SK-N-SH (cell line): ENCODE data around the gene TMEM229A. TPM values are rescaled to one million over a fixed set of nuclear protein-coding genes. Genes with fewer than 3 reads are reported as not detected.

Experiments
- CTCF ChIA-PET: fragments of 300-600, 350-600 bp; formaldehyde crosslinking; extraction: SDS; loops from one replicate; lab custom pipeline; 2021; lab: Yijun Ruan, JAX
- POLR2A ChIA-PET: fragments of 350-600 bp; sonication (Branson Sonifier 250); formaldehyde crosslinking; extraction: SDS; loops from one replicate; lab custom pipeline; 2020; ENCODE audit warnings: antibody characterized with exemption, inconsistent platforms; lab: Yijun Ruan, JAX
- DNase-seq: peaks from one replicate; pipeline ENCODE4 v3.0.0; 2012
- H2AFZ ChIP-seq: fragments of 200-600 bp; sonication (generic); 2 replicates; pipeline ENCODE4 v1.8.1; 2016; ENCODE audit warnings: antibody characterized with exemption, mild to moderate bottlenecking, low read depth
- H3F3A ChIP-seq: fragments of 200-600 bp; sonication (generic); replicated peaks from 2 replicates; pipeline ENCODE3; 2016; ENCODE audit warnings: antibody characterized with exemption, mild to moderate bottlenecking; ENCODE audit not compliant: insufficient read depth
- H3K27ac ChIP-seq, 2 experiments: fragments of 200-500 bp in 1 of 2; fragments of 200-600 bp in 1 of 2; sonication (Bioruptor generic) in 1 of 2; sonication (generic), shearing (Covaris generic) in 1 of 2; 2 replicates each; pipeline versions ENCODE4 v1.5.1 to v1.6.1; 2014 to 2016; ENCODE audit warnings: low read depth in 2 of 2, inconsistent platforms in 1 of 2, low read length in 1 of 2, mild to moderate bottlenecking in 1 of 2, mixed read lengths in 1 of 2
- H3K27me3 ChIP-seq: fragments of 200-600 bp; sonication (generic), shearing (Covaris generic); 2 replicates; pipeline ENCODE4 v1.6.1; 2016; ENCODE audit warnings: mixed run types; ENCODE audit not compliant: insufficient read depth
- H3K36me3 ChIP-seq, 2 experiments: fragments of 200-500 bp in 1 of 2; fragments of 200-600 bp in 1 of 2; sonication (Bioruptor generic) in 1 of 2; sonication (generic) in 1 of 2; replicated peaks in 1 of 2; 2 replicates each; pipeline versions ENCODE3 to v1.5.1; 2014 to 2016; ENCODE audit warnings: low read length in 1 of 2, mild to moderate bottlenecking in 1 of 2; ENCODE audit not compliant: insufficient read depth in 2 of 2, control insufficient read depth in 1 of 2
- H3K4me1 ChIP-seq, 2 experiments: fragments of 200-500 bp in 1 of 2; fragments of 200-600 bp in 1 of 2; sonication (Bioruptor generic) in 1 of 2; sonication (generic), shearing (Covaris generic) in 1 of 2; 2 replicates each; pipeline versions ENCODE4 v1.5.1 to v1.6.1; 2014 to 2016; ENCODE audit warnings: low read depth in 1 of 2, low read length in 1 of 2, mixed run types in 1 of 2; ENCODE audit not compliant: insufficient read depth in 2 of 2, control insufficient read depth in 1 of 2
- H3K4me2 ChIP-seq: fragments of 200-600 bp; sonication (generic), shearing (Covaris generic); 2 replicates; pipeline ENCODE4 v1.6.1; 2017; ENCODE audit warnings: mixed run types
- H3K4me3 ChIP-seq, 2 experiments: fragments of 200-500 bp in 1 of 2; fragments of 200-600 bp in 1 of 2; sonication (Bioruptor generic) in 1 of 2; sonication (generic), shearing (Covaris generic) in 1 of 2; 2 replicates each; pipeline versions ENCODE4 v1.5.1 to v1.8.1; 2014 to 2016; ENCODE audit warnings: low read depth in 2 of 2, inconsistent platforms in 1 of 2, low read length in 1 of 2, mild to moderate bottlenecking in 1 of 2, mixed read lengths in 1 of 2, moderate library complexity in 1 of 2
- H3K79me2 ChIP-seq: fragments of 200-600 bp; sonication (generic); 2 replicates; pipeline ENCODE4 v1.8.1; 2017; ENCODE audit warnings: mild to moderate bottlenecking; ENCODE audit not compliant: insufficient read depth
- H3K9ac ChIP-seq: fragments of 200-600 bp; sonication (generic); 2 replicates; pipeline ENCODE4 v1.6.1; 2017; ENCODE audit warnings: mixed run types
- H3K9me2 ChIP-seq: fragments of 200-600 bp; sonication (generic); 2 replicates; pipeline ENCODE4 v1.6.1; 2017; ENCODE audit warnings: mixed run types
- H3K9me3 ChIP-seq: fragments of 200-600 bp; sonication (generic); 2 replicates; pipeline ENCODE4 v1.6.1; 2017; ENCODE audit warnings: mixed run types, mild to moderate bottlenecking, moderate library complexity
- H4K20me1 ChIP-seq: fragments of 200-600 bp; sonication (generic); 2 replicates; pipeline ENCODE4 v1.6.1; 2017; ENCODE audit warnings: mild to moderate bottlenecking, mixed run types; ENCODE audit not compliant: insufficient read depth
- EP300 ChIP-seq, 2 experiments: IDR thresholded peaks; 2 replicates each; pipeline versions ENCODE4 v1.4.0 to v1.6.1; 2012; ENCODE audit warnings: borderline replicate concordance in 1 of 2, low read depth in 1 of 2, low read length in 1 of 2
- FOXJ3 ChIP-seq: sonication (generic); formaldehyde crosslinking; IDR thresholded peaks from 2 replicates; pipeline ENCODE4 v1.5.1; 2020; ENCODE audit warnings: mild to moderate bottlenecking, missing genetic modification reagents
- FOXM1 ChIP-seq: IDR thresholded peaks from 2 replicates; pipeline ENCODE4 v1.4.0; 2012; ENCODE audit warnings: low read depth, mild to moderate bottlenecking
- GABPA ChIP-seq: IDR thresholded peaks from 2 replicates; pipeline ENCODE4 v1.4.0; 2012; ENCODE audit warnings: low read depth, mild to moderate bottlenecking
- GATA2 ChIP-seq: sonication (generic); formaldehyde crosslinking; IDR thresholded peaks from 2 replicates; pipeline ENCODE4 v1.5.0; 2020; ENCODE audit warnings: mild to moderate bottlenecking, missing genetic modification reagents
- IRF3 ChIP-seq: fragments of 150-350 bp; IDR thresholded peaks from 2 replicates; pipeline ENCODE4 v1.6.1; 2016; ENCODE audit warnings: mild to moderate bottlenecking, low read depth, low read length
- JUND ChIP-seq: IDR thresholded peaks from 2 replicates; pipeline ENCODE4 v1.4.0; 2012
- MXI1 ChIP-seq: IDR thresholded peaks from 2 replicates; pipeline ENCODE4 v1.6.1; 2012; ENCODE audit warnings: mild to moderate bottlenecking, low read depth, low read length, improper control_type of control experiment
- NRF1 ChIP-seq: IDR thresholded peaks from 2 replicates; pipeline ENCODE4 v1.6.1; 2012; ENCODE audit warnings: low read depth, mild to moderate bottlenecking, low read length
- PBX3 ChIP-seq: IDR thresholded peaks from 2 replicates; pipeline ENCODE4; 2012
- POLR2AphosphoS5 ChIP-seq: IDR thresholded peaks from 2 replicates; pipeline ENCODE4 v1.6.1; 2012; ENCODE audit warnings: low read depth, low read length
- RAD21 ChIP-seq: IDR thresholded peaks from 2 replicates; pipeline ENCODE4 v1.6.1; 2012; ENCODE audit warnings: mild to moderate bottlenecking, low read length
- RFX5 ChIP-seq: IDR thresholded peaks from 2 replicates; pipeline ENCODE4 v1.6.1; 2012; ENCODE audit warnings: mild to moderate bottlenecking, improper control_type of control experiment, low read length
- RXRA ChIP-seq: IDR thresholded peaks from 2 replicates; pipeline ENCODE4 v1.4.0; 2012; ENCODE audit warnings: low read depth, mild to moderate bottlenecking, borderline replicate concordance
- SIN3A ChIP-seq: IDR thresholded peaks from 2 replicates; pipeline ENCODE4 v1.6.1; 2012; ENCODE audit warnings: low read depth, mild to moderate bottlenecking, low read length, moderate library complexity, borderline replicate concordance
- SMC3 ChIP-seq: IDR thresholded peaks from 2 replicates; pipeline ENCODE4 v1.6.1; 2012; ENCODE audit warnings: low read depth, low read length, improper control_type of control experiment
- TAF1 ChIP-seq: IDR thresholded peaks from 2 replicates; pipeline ENCODE4 v1.6.1; 2012; ENCODE audit warnings: low read depth, mild to moderate bottlenecking, low read length, moderate library complexity, borderline replicate concordance
- TEAD4 ChIP-seq: IDR thresholded peaks from 2 replicates; pipeline ENCODE4 v1.4.0; 2012; ENCODE audit warnings: mild to moderate bottlenecking, borderline replicate concordance; ENCODE audit not compliant: insufficient read depth
- USF1 ChIP-seq: IDR thresholded peaks from 2 replicates; pipeline ENCODE4 v1.4.0; 2012; ENCODE audit warnings: low read depth, borderline replicate concordance
- USF2 ChIP-seq: fragments of 150-350 bp; IDR thresholded peaks from 2 replicates; pipeline ENCODE4 v1.6.1; 2017; ENCODE audit warnings: antibody characterized with exemption, low read length, low read depth, borderline replicate concordance
- WGBS: methylation state at CpG from one replicate; pipeline ENCODE4 v1.1.6; 2017; ENCODE audit warnings: low lambda C conversion rate; 5-methylcytosine and 5-hydroxymethylcytosine counted together
- polyA plus RNA-seq, 3 experiments: library from polyadenylated mRNA; depleted of rRNA; stranded (reverse); fragments of >200 nt; gene quantifications; 2 replicates each; pipeline ENCODE4 v1.2.3, GENCODE V29; 2012

The TMEM229A gene
- polyA plus RNA-seq, 1 of the 3 experiments (the other 2 are of a cell fraction) = 0.35 TPM

GRCh38 chr7:124062171-124062570 lies 29.3 kb upstream of the TMEM229A start:
- Histone ChIP-seq H3K4me3 (no peak overlapping the region), H3F3A (no peaks in the 10 kb centered on the region), H3K79me2 (no peaks in the 10 kb centered on the region)
- TF ChIP-seq TEAD4 = no peak
- TF ChIP-seq EP300 (IDR thresholded peaks at IDR 0.05; ENCODE audit: borderline replicate concordance in 1 of 2, low read depth in 1 of 2, low read length in 1 of 2) = no peak
- no peak for TF ChIP-seq POLR2AphosphoS5
- TF ChIP-seq USF1 = no peak
- TF ChIP-seq USF2 = no peak
- no peak for TF ChIP-seq GABPA
- no peak for TF ChIP-seq GATA2
- no peak for TF ChIP-seq PBX3
- no peak for TF ChIP-seq IRF3
- no peak for TF ChIP-seq RFX5
- no peak for TF ChIP-seq JUND
- TF ChIP-seq, all 33 proteins: peak for 0
- no peak for DNase-seq
- Histone ChIP-seq H3K9me3 (no peaks in the 10 kb centered on the region), H3K27me3 (no peaks in the 10 kb centered on the region), H3K9ac (no peak overlapping the region), H3K4me2 (no peak overlapping the region), H3K36me3 (no peaks in the 10 kb centered on the region), H4K20me1 (no peaks in the 10 kb centered on the region), H2AFZ (no peak overlapping the region), H3K9me2 (no peaks in the 10 kb centered on the region), H3K4me1 (peaks cover 0 to 10% of the 10 kb centered on the region in 2 experiments; a peak in 1 of 4 replicates), H3K27ac (no peak overlapping the region)
- CTCF ChIA-PET = no interaction called here
- 40% methylated on average over 1 of the region's 1 CpG for WGBS
- POLR2A ChIA-PET = interaction anchor here (0.9 kb wide), 1 partner anchor 29 kb away, joined by 3 read pairs; the partner anchor contains the start of gene TMEM229A

- H4K20me1 ChIP-seq = no peaks in the 10 kb centered on the region
- H3K9me2 ChIP-seq = no peaks in the 10 kb centered on the region
- no peak overlapping the region for H3K27ac ChIP-seq
- H3K4me3 ChIP-seq = no peak overlapping the region
- H2AFZ ChIP-seq = no peak overlapping the region
- CTCF ChIA-PET = interaction anchor here (0.6 to 2.9 kb wide), 4 partner anchors 8 to 1367 kb away, joined by 3 to 8 read pairs (median 4); no protein-coding TSS in a partner anchor
- WGBS = 46% methylated on average over 2 of the region's 2 CpGs
- H3K79me2 ChIP-seq = no peaks in the 10 kb centered on the region
- H3K36me3 ChIP-seq = no peaks in the 10 kb centered on the region
- peaks cover 0 to 10% of the 10 kb centered on the region in 2 experiments; a peak in 1 of 4 replicates for H3K4me1 ChIP-seq
- H3K9ac ChIP-seq = no peak overlapping the region
- no peaks in the 10 kb centered on the region for H3F3A ChIP-seq
- H3K9me3 ChIP-seq = no peaks in the 10 kb centered on the region
- no peaks in the 10 kb centered on the region for H3K27me3 ChIP-seq
- H3K4me2 ChIP-seq = no peak overlapping the region
- POLR2A ChIA-PET = no interaction called here
- no peak for DNase-seq
- TF ChIP-seq USF1 (no peak), GABPA (no peak), EP300 (IDR thresholded peaks at IDR 0.05; ENCODE audit: borderline replicate concordance in 1 of 2, low read depth in 1 of 2, low read length in 1 of 2) (no peak), FOXM1 (no peak), TEAD4 (no peak), TAF1 (no peak), RXRA (no peak), MXI1 (no peak), SIN3A (no peak), IRF3 (no peak), SMC3 (no peak), PBX3 (no peak), POLR2AphosphoS5 (no peak), NRF1 (no peak), RAD21 (no peak), FOXJ3 (CRISPR knock-in tag) (no peak)
Observed at GRCh38 chr7:124060528-124060927, 27.7 kb upstream of the TMEM229A start.
